Measurements from ENCODE around the gene PDE3B. TPM values are rescaled to one million over a fixed set of nuclear protein-coding genes. Genes with fewer than 3 reads are reported as not detected.

PDE3B gene
- total and polyA plus RNA-seq, 9 of the 15 experiments (the other 6 are each of a cell fraction or from before 2014, with no cell fraction given) = 2.3 to 22.5 (median 12.2) TPM

DNA sequence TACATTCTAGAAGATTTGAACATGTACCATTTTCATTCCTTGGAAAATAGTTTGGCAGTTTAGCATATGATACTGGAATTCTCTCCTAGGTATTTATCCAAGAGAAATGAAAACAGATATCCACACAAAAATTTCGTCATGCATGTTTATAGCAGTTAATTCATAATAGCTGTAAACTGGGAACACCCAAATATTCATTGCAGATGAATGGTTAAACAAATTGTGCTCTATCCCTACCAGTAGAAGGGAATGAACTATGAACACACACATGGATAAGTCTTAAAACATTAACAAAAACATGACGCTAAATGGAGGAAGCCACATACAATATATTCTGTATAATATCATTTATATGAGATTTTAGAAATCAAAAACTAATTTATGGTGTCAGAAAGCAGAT lies 61.5 kb downstream of the PDE3B start:
- Histone ChIP-seq H3K79me2 (ENCODE audit: control insufficient read depth, insufficient read depth, low read length) (peaks cover 24% of the 10 kb centered on the region; the same call in 2 of the 3 replicates), H3K27ac (ENCODE audit: extremely low read depth, low read depth, low read length) (no peak overlapping the region), H3K9me1 (ENCODE audit: control insufficient read depth, insufficient read depth, low read length) (no peaks in the 10 kb centered on the region), H3K4me1 (replicated peaks in 1 of 2; ENCODE audit: control insufficient read depth in 2 of 2, insufficient read depth in 2 of 2, low read length in 2 of 2) (no peaks in the 10 kb centered on the region), H3K4me2 (ENCODE audit: insufficient read depth, low read length) (no peak overlapping the region), H3K27me3 (ENCODE audit: control insufficient read depth in 2 of 2, insufficient read depth in 2 of 2, low read length in 2 of 2) (no peaks in the 10 kb centered on the region), H4K20me1 (replicated peaks; ENCODE audit: control insufficient read depth, insufficient read depth, low read length) (no peaks in the 10 kb centered on the region), H3K9me3 (replicated peaks; ENCODE audit: control insufficient read depth, insufficient read depth, low read depth, low read length) (peaks cover 9% of the 10 kb centered on the region), H3K36me3 (ENCODE audit: control insufficient read depth, insufficient read depth, low read length) (no peaks in the 10 kb centered on the region; the same call in 2 of the 3 replicates), H3K4me3 (no peak overlapping the region), H2AFZ (ENCODE audit: low read depth, low read length) (no peak overlapping the region), H3K9ac (ENCODE audit: insufficient read depth in 1 of 2, low read depth in 2 of 2, low read length in 2 of 2) (no peak overlapping the region)
- intact Hi-C loops (cut with micrococcal nuclease) (no loop called here), in situ Hi-C loops (cut with MboI) (no loop called here)
- CTCF ChIA-PET (ENCODE audit: low intra/inter-chr PET ratio) = no interaction called here
- FAIRE-seq = no peak
- BruUV-seq (replicated peaks) = no TSS peak
- POLR2A ChIA-PET = interaction anchor here (0.6 kb wide), 1 partner anchor 1463 kb away, joined by 3 read pairs; no protein-coding TSS in a partner anchor
- 66% methylated on average over 2 of the region's 2 CpGs for WGBS (ENCODE audit: insufficient coverage, low coverage, missing lambda C conversion rate)
- DNase-seq (ENCODE audit: extremely low read depth in 1 of 4, low spot score in 3 of 4) = no peak
- no peak for ATAC-seq
- TF ChIP-seq SAP30 (IDR thresholded peaks at IDR 0.05; ENCODE audit: borderline replicate concordance, insufficient read depth, low read depth, low read length, poor library complexity, severe bottlenecking) (no peak), ZNF143 (CRISPR knock-in tag; IDR thresholded peaks at IDR 0.05) (no peak), HDAC3 (IDR thresholded peaks at IDR 0.05; ENCODE audit: borderline replicate concordance, partially characterized antibody) (no peak), NBN (IDR thresholded peaks at IDR 0.05; ENCODE audit: low read depth) (no peak), OTX1 (CRISPR knock-in tag; IDR thresholded peaks at IDR 0.05) (no peak), NR1H2 (CRISPR knock-in tag; IDR thresholded peaks at IDR 0.05) (no peak), EWSR1 (IDR thresholded peaks at IDR 0.05; ENCODE audit: borderline replicate concordance, low read depth, partially characterized antibody) (no peak), ZC3H11A (IDR thresholded peaks at IDR 0.05; ENCODE audit: low read depth, low read length) (no peak), STAG1 (CRISPR knock-in tag; IDR thresholded peaks at IDR 0.05; ENCODE audit: borderline replicate concordance) (no peak), PURB (CRISPR knock-in tag; IDR thresholded peaks at IDR 0.05; ENCODE audit: low read depth) (no peak), RNF2 (IDR thresholded peaks at IDR 0.05) (no peak)
- TF ChIP-seq, protein P1, sequence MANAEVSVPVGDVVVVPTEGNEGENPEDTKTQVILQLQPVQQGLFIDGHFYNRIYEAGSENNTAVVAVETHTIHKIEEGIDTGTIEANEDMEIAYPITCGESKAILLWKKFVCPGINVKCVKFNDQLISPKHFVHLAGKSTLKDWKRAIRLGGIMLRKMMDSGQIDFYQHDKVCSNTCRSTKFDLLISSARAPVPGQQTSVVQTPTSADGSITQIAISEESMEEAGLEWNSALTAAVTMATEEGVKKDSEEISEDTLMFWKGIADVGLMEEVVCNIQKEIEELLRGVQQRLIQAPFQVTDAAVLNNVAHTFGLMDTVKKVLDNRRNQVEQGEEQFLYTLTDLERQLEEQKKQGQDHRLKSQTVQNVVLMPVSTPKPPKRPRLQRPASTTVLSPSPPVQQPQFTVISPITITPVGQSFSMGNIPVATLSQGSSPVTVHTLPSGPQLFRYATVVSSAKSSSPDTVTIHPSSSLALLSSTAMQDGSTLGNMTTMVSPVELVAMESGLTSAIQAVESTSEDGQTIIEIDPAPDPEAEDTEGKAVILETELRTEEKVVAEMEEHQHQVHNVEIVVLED (CRISPR knock-in tag; IDR thresholded peaks at IDR 0.05) = no peak
- TF ChIP-seq, protein P2, sequence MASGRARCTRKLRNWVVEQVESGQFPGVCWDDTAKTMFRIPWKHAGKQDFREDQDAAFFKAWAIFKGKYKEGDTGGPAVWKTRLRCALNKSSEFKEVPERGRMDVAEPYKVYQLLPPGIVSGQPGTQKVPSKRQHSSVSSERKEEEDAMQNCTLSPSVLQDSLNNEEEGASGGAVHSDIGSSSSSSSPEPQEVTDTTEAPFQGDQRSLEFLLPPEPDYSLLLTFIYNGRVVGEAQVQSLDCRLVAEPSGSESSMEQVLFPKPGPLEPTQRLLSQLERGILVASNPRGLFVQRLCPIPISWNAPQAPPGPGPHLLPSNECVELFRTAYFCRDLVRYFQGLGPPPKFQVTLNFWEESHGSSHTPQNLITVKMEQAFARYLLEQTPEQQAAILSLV (tag; IDR thresholded peaks at IDR 0.05) = no peak
- TF ChIP-seq, protein P3, sequence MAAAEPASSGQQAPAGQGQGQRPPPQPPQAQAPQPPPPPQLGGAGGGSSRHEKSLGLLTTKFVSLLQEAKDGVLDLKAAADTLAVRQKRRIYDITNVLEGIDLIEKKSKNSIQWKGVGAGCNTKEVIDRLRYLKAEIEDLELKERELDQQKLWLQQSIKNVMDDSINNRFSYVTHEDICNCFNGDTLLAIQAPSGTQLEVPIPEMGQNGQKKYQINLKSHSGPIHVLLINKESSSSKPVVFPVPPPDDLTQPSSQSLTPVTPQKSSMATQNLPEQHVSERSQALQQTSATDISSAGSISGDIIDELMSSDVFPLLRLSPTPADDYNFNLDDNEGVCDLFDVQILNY (CRISPR knock-in tag; IDR thresholded peaks at IDR 0.05) = no peak

Data from K562 (cell line).